GM19043 (cell line): Measurements from ENCODE around the gene RHBDL3.
"Not testable (repeated sequence)": the region's sequence is repeated elsewhere in the genome, so short reads cannot be mapped to it uniquely, and the experiment has no call there.

Source experiments
- ATAC-seq: cut with Tn5 transposase; IDR thresholded peaks from one replicate; pipeline ENCODE4 v1.9.1; 2021; ENCODE audit warnings: low read depth; ENCODE audit not compliant: unreplicated experiment

The RHBDL3 gene, protein sequence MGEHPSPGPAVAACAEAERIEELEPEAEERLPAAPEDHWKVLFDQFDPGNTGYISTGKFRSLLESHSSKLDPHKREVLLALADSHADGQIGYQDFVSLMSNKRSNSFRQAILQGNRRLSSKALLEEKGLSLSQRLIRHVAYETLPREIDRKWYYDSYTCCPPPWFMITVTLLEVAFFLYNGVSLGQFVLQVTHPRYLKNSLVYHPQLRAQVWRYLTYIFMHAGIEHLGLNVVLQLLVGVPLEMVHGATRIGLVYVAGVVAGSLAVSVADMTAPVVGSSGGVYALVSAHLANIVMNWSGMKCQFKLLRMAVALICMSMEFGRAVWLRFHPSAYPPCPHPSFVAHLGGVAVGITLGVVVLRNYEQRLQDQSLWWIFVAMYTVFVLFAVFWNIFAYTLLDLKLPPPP

GRCh38 chr17:32265192-32265923 lies at the start of gene RHBDL3:
RHBDL3 (plus strand) TSS chr17:32265832; CDS start chr17:32266190, 358 bp downstream.
- ATAC-seq = no peak

GRCh38 chr17:32222621-32223020 lies 43.0 kb upstream of the RHBDL3 start:
- no peak for ATAC-seq

GRCh38 chr17:32223703-32224102 lies 41.9 kb upstream of the RHBDL3 start:
- ATAC-seq = no peak

GRCh38 chr17:32226886-32227285 lies 38.7 kb upstream of the RHBDL3 start:
- ATAC-seq = no peak

GRCh38 chr17:32227910-32228309 lies 37.7 kb upstream of the RHBDL3 start:
- ATAC-seq = no peak

- ATAC-seq = no peak
These were observed 30.0 kb upstream of the RHBDL3 start for GRCh38 chr17:32235588-32235987.

GRCh38 chr17:32239456-32239855 lies 26.2 kb upstream of the RHBDL3 start:
- ATAC-seq = no peak

GRCh38 chr17:32240750-32241149 lies 24.9 kb upstream of the RHBDL3 start:
- ATAC-seq = no peak

DNA sequence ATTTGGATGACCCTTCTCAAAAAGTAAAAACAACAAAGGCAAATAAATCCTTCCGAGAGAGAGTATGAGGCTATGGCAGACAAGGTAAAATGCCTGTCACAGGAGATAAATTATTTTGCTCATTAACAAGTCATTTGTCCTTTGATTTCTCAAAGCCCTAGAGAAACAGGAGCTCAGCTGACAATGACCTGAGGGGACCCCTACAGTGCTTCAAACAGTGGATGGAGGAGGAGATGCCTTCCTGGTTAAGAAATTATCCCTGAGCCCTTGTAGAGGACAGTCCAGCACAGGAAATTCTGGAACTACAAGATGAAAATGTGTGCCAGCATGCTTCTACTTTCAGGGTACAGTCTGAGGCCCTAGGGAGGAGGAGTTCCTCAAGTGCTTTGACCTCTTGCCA lies 24.0 kb upstream of the RHBDL3 start:
- ATAC-seq = no peak

- ATAC-seq = no peak
These were observed 16.2 kb upstream of the RHBDL3 start for GRCh38 chr17:32249475-32249874.

DNA sequence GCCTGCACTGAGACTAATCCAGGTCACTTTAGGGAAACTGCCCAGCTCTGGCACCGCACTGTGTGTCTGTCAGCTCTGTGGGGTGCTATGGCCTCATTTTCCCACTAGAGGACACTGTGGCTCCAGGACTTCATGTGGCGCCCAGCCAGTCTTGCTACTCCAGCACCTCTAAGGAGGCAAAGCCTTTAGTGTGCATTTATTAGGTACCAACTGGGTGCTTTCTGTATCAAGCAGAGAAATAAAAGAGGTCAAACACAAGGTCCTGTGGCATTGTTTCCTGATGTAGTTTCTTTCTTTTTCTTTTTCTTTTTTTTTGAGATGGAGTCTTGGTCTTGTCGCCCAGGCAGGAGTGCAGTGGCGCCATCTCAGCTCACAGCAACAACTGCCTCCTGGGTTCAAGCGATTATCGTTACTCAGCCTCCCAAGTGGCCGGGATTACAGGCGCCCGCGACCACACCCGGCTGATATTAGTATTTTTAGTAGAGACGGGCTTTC lies 12.5 kb upstream of the RHBDL3 start:
- ATAC-seq = no peak

DNA sequence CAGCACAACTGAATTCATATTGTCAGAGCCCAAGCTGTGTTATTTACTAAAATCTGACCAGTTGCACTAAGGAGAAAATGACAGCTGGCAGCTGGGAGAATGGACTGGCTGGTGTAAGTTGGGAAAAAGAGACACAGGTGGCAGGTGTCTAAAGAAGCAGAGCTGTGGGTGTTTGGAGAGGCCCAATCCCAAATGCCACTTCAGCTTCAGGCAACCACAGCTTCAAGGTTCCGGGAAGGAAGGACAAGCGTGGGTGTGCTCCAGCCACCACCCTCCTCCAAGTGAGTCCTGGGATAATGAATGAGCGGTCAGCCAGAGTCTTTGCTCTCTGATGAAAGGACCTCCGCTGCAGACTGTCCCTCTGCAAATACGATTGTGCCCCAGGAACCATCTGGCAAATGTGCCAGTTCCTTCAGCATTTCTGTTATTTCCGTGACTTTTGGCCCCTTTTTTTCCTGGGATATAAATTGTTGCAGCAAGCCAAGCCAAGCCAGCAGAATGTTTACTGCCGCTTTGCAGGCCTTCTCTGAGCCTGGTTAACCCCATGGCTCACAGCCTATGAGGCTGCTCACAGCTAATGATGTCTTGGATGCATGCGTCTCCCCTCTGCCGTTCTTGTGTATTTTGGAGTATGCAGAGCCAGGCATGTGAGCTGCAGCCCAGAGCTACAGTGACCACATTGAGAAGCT lies 9.5 kb upstream of the RHBDL3 start:
- ATAC-seq = no peak

DNA sequence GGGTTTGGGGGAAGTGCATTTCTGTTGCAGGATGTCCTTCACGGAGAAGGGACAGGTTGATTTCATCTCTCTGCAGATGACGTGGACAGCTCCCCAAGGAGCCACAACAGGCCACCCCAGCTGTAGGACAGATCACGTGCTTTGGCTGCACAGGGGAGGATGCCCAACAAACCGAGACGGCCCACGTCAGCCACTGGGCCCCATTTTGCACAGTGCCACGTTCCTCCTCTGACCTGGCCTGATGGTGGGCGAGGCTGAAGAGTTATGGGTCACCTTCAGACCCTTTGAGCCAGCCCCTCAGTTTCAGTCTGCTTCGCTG lies 9.0 kb upstream of the RHBDL3 start:
- no peak for ATAC-seq

DNA sequence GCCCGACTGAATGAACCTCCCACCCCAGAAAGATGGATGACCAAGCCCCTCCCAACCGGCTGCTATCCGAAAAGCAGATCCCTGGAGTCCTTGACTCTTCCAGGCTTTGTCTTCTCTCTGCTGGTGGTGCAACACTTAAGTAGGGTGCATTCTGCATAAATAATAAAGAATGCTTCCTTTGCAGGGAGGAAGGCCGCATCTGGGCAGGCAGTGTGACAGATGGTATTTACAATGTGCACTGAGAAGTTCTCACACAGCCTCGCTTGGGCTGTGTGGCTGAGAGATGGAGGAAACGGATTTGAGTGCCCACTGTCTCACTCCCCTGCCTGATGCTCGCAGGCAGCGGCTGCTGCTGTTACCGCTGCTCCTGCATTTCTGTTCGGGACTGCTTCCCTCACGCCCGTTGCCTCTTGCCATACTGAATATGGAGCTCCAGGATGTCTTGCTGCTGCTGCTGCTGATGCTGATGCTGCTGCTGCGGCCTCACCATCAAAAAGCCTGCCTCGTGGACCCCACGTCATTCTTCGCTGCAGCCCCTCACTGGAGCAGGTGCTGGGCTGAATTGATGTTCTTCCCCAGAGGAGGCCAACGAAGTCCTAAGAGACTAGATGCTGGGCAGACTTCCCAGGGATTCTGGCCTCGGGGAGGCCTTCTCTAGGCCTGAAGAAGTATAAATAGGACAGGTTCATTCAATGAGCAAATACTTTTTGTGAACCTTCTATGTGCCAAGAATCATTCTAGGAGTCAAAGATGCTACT lies 7.1 kb upstream of the RHBDL3 start:
- no peak for ATAC-seq

- ATAC-seq = no peak
These were observed 6.0 kb upstream of the RHBDL3 start for GRCh38 chr17:32259586-32259985.

GRCh38 chr17:32261417-32261736 lies 4.3 kb upstream of the RHBDL3 start:
- ATAC-seq = no peak

- no peak for ATAC-seq
These were observed 3.6 kb upstream of the RHBDL3 start for GRCh38 chr17:32261936-32262510.

DNA sequence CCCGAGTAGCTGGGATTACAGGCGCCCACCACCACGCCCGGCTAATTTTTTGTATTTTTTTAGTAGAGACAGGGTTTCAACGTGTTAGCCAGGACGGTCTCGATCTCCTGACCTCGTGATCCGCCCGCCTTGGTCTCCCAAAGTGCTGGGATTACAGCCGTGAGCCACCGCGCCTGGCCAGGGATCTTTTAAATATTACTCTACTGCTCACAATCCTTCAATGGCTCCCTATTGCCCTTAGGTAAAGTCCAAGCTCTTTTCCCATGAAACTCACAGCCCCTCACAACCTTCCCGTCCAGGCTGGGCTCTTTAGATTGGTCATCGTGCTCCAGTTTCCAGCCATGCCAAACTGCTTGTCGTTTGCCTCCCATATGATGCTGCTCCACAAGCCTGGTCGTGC lies 2.1 kb upstream of the RHBDL3 start:
- not testable (repeated sequence) for ATAC-seq

DNA sequence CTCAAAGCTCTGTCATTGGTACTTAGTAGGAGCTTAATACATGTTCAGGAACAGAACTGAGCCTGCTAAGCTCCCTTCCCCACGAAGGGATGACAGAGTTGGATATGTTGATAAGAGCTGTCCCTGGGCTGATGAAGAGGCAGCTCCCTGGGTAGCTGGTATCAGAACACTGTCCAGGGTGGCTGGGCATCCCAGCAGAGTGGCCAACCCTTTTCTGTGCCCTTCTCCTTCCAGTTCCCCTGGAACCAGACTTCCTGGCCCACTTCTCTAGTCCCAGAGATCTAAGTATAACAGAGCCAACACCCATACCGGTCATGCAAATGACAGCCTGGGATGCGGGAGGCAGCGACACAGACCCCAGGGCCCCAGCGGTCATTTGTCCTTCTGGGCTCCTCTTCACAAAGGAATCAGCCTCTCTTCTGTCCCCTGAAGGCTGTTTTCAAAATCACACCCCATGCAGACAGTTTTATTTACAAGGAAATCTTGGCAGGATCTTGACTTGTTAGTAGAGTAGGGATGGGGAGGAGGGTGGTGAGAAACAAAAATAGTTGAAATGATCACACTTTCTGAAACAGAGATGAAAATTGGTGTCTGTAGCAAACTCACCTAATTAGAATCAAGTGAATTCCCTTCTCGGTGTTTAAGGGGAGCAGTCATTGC lies 1.4 kb upstream of the RHBDL3 start:
- ATAC-seq = no peak

DNA sequence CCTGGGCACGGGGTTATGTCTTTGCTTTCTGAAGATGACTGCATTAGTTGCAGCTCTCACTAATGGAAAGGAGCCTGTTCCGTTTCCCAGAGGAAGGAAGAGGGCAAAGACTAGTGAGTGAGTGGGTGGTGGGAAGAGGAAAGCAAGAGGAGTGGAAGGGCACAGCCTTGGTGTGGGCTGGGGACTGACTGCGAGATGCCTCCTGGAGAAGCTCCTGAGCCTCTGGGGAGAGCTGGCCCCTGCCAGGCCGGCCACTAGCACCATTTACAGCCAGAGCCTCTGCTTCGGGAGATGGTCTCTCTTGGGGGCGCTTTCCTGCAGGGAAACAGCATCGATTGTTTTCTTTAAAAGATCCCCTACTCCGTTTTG lies 825 bp upstream of the RHBDL3 start:
- no peak for ATAC-seq
